Measurements from ENCODE around the gene SMCHD1. TPM values are rescaled to one million over a fixed set of nuclear protein-coding genes. Genes with fewer than 3 reads are reported as not detected.
A peak's percentile ranks its signal among the peaks of the same experiment; 100 is the strongest.

Gene SMCHD1
- total RNA-seq, 4 donors from 2014 or later, result 35.5 to 126 (median 41.3) TPM

DNA sequence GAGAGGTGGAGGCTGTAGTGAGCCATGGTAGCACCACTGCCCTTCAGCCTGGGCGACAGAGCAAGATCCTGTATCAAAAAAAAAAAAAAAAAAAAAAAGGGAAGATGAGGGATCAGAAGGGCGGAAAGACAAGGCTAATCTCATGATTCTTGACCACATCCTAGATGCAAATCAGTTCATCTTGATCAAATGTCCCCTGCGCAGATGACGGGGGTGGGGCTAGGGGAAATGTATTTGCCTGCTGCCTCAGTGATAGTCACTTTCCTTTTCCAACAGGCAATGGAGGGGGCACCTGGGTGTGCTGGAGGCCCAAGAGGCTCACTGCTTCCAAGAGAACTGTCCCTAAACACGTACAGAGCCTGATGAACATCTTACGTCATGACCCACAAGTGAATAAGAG is 187.6 kb downstream of the SMCHD1 start:
- 89% methylated on average over 6 of the region's 6 CpGs for WGBS
- TF ChIP-seq POLR2AphosphoS5 (IDR thresholded peaks at IDR 0.05), result no peak
- no peak for TF ChIP-seq POLR2A (IDR thresholded peaks at IDR 0.05)
- TF ChIP-seq EP300 (IDR thresholded peaks at IDR 0.05), result no peak
- no peak for TF ChIP-seq CTCF (IDR thresholded peaks at IDR 0.05)
- Histone ChIP-seq H3K27ac (no peak overlapping the region), H3K36me3 (no peaks in the 10 kb centered on the region), H3K4me1 (peaks cover 25% of the 10 kb centered on the region), H3K9me3 (no peaks in the 10 kb centered on the region), H3K4me3 (no peak overlapping the region), H3K27me3 (peaks cover 34% of the 10 kb centered on the region)
- DNase-seq (ENCODE audit: low spot score in 2 of 2), result no peak

GRCh38 chr18:2845172-2845571 is 189.6 kb downstream of the SMCHD1 start:
- 81% methylated on average over 4 of the region's 4 CpGs for WGBS
- H3K4me1 ChIP-seq, result peaks cover 34% of the 10 kb centered on the region
- H3K27ac ChIP-seq, result no peak overlapping the region
- H3K36me3 ChIP-seq, result no peaks in the 10 kb centered on the region
- DNase-seq (ENCODE audit: low spot score in 2 of 2), result no peak
- H3K9me3 ChIP-seq, result no peaks in the 10 kb centered on the region
- no peak overlapping the region for H3K4me3 ChIP-seq
- TF ChIP-seq POLR2AphosphoS5 (IDR thresholded peaks at IDR 0.05) (no peak), CTCF (IDR thresholded peaks at IDR 0.05) (no peak), POLR2A (IDR thresholded peaks at IDR 0.05) (no peak), EP300 (IDR thresholded peaks at IDR 0.05) (no peak)
- peaks cover 52% of the 10 kb centered on the region for H3K27me3 ChIP-seq

DNA sequence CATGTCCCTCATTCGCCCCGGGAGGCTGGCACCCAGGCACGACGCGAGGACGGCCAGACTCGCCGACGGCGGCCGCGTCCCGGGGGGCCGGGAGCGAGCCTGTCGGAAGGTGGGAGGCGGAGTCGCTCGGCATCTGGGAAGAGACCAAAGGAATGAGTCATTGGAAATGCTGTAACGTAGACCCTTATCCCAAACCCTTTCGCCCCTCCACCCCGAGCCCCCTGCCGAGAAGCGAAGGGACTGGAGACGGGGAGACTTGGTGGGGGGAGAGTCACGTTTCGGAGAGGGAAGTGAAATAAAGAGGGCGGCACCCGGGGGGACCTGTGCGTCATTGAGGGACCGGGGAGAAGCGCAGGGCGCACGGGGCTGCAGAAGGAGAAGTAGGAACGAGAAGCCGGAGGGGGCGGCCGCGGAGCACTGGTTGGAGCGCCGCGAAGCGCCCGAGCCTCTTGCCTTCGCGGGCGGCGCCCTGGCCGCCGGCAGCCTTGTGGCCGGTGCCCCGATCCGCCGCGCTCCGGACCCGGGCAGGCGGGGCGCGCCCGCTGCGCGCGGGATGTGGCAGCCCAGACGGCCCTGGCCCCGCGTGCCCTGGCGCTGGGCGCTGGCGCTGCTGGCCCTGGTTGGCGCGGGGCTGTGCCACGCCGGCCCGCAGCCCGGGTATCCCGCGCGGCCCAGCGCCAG is 191.2 kb downstream of the SMCHD1 start, which contains the start of gene EMILIN2:
EMILIN2 (plus strand) TSS at position 371 of the 681 bp plus-strand sequence; CDS start at position 554, 183 bp downstream.
- peaks cover 34% of the 10 kb centered on the region for H3K4me1 ChIP-seq
- H3K4me3 ChIP-seq, result peak within 1 kb of the TSS; percentile 64
- DNase-seq (ENCODE audit: low spot score in 2 of 2), result peak; percentile 94
- H3K36me3 ChIP-seq, result no peaks in the 10 kb centered on the region
- peak within 1 kb of the TSS; percentile 84 for H3K27ac ChIP-seq
- peaks cover 60% of the 10 kb centered on the region for H3K27me3 ChIP-seq
- 1% methylated on average over 33 of the region's 80 CpGs for WGBS
- no peaks in the 10 kb centered on the region for H3K9me3 ChIP-seq
- TF ChIP-seq CTCF (IDR thresholded peaks at IDR 0.05) (no peak), POLR2AphosphoS5 (IDR thresholded peaks at IDR 0.05) (no peak), EP300 (IDR thresholded peaks at IDR 0.05) (no peak), POLR2A (IDR thresholded peaks at IDR 0.05) (peak in 1 of 2 donors; percentile 83)

DNA sequence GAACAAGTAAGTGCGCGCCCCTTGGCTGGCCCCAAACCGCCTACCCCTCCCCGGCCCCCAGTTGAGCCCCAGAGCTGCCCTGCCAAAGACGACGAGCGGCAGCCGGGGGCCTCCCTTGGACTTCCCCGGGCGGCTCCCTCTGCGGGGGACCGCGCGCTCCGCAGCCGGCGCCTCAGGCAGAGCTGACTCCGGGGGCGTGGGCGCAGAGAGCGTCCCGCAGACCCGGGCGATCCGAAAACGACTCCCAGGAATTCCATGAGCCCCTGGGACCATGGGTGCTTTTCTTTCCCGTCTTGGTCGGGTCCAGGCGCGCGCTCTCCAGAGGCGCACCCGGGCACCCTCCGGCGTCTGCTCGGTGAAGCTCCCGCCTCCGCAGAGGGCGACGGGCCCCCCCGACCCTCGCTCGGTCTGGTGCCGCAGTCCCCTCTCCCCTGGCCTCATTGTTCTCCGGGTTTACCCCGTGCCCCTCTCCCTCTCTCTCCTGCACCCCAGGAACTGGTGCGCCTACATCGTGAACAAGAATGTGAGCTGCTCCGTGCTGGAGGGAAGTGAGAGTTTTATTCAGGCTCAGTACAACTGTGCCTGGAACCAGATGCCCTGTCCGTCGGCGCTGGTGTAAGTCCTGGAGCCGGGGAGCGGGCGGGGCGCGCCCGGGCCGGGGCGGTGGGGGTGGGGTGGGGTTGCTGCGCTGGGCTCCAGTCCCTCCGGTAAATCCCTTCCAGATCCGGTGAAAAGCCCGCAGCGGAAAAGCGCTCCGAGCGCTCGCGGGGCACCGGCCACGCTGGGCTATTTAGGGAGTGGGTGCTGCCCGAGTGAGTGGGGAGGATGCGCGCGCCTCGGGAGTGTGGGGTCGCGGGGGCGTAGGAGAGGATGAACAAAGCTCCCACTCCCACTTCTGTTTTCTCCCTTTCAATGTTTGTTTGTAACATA is 192.1 kb downstream of the SMCHD1 start:
- Histone ChIP-seq H3K27me3 (peaks cover 60% of the 10 kb centered on the region), H3K36me3 (no peaks in the 10 kb centered on the region), H3K4me1 (peaks cover 34% of the 10 kb centered on the region), H3K27ac (peak overlapping the region; percentile 84), H3K9me3 (no peaks in the 10 kb centered on the region), H3K4me3 (peak overlapping the region; percentile 64)
- 1% methylated on average over 16 of the region's 80 CpGs for WGBS
- DNase-seq (ENCODE audit: low spot score in 2 of 2), result peak in 1 of 2 donors; percentile 70
- TF ChIP-seq CTCF (IDR thresholded peaks at IDR 0.05) (peak in 1 of 2 donors; percentile 24), EP300 (IDR thresholded peaks at IDR 0.05) (no peak)
